DMS153 (cell line): ENCODE data around the gene TLE1.
A peak's percentile ranks its signal among the peaks of the same experiment; 100 is the strongest.

Experiments used
- DNase-seq: peaks from one replicate; lab custom pipeline; 2025; lab: John Stamatoyannopoulos, UW

The TLE1 gene

DNA sequence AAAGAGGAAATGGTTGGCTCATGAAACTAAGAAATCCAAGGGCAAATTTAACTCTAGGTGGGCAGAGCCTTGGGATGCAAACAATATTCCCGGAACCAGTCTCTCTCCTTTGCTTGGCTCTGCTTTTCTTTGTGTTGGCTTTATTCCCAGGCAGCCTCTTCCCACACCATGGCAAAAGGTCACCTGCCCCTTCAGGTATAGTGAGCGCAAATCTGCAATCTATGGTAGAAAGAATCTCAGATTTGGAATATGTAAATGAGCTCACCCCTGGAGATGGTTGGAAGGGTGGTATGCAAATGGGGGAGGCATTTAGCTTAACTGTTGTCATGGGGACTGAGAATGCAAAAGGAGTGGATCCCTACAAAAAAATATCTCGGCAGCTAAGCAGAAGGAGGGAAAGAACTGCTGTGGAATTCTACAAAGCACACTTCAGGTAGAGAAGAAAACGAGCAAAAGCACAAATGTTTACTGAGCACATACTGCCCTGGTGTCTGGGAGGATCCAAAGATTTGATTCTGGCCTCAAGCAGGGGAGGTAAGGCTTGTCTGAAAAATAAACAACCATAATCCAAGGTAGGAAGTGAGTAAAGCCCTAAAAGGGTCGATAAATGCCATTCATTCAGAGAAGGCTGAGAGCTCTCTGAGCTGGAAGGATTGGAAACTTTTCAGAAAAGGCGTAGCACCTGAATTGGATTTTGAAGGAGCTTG, 139.7 kb downstream of the TLE1 start:
- no peak for DNase-seq

- no peak for DNase-seq
These were observed 140.4 kb downstream of the TLE1 start for GRCh38 chr9:81548911-81549310.

DNA sequence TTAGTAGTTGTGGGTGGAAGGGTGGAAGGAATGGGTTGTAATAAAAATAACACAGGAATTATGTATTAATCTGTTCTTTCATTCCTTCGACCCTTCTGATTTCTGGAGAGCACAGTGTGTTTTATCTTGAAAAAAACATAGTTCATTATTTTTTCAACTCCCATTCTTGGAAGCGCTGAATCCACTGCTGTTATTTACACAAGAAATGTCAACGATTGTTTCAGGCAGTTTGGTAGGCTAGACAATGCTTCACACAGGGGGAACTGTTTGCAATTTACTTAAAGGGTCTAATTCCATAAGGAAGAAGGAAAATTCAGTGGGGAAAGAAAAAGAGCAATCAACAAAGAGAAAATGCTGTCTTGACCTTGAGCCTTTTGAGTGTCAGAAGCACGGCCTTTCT, 142.9 kb downstream of the TLE1 start:
- no peak for DNase-seq

- no peak for DNase-seq
These were observed 145.7 kb downstream of the TLE1 start for GRCh38 chr9:81543695-81544094.

GRCh38 chr9:81542118-81542889, 147.0 kb downstream of the TLE1 start:
- DNase-seq = no peak

DNA sequence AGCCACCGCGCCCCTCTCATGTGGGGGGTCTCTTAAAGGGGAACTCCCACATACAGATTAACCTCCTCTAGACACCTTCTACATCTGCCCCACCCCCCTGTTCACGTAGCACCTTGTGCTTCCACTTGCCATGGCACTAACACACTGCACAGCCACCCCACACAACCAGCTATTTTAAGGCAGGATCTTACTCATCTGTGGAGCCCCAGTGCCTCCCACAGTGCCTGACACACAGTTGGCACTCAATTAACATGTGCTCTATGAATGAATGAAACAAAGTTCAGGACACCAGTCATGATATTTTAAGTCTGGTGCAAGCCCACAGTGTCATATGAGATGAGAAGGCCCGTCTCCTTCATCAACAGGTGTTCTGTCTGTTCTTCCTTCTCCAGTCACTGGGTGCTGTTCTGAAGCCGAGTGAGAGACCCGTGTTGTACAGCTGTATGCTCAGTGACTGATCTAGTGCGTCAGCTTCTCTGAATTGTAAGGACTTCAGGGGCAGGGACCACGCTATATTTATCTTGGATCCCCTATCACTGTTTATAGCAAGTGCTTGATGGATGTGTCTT, 149.1 kb downstream of the TLE1 start:
- no peak for DNase-seq

DNA sequence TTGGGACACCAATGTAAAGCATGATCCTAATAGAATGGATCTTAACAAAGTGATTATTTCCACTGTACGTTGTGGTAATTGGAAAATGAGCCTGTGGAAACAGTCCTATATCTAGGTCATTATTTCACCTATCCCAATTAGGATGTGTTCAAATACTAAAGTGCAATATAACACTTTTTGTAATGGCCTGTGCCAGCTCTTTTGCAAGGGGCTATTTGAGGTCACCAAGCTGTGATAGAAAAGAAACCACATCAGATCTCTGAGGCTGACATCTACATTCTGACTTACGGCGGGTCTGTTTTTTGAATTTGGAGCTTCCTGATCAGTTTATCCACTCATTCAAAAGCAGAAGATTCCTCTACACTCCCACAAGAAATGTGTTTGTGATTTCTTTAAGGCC, 150.0 kb downstream of the TLE1 start:
- no peak for DNase-seq

DNA sequence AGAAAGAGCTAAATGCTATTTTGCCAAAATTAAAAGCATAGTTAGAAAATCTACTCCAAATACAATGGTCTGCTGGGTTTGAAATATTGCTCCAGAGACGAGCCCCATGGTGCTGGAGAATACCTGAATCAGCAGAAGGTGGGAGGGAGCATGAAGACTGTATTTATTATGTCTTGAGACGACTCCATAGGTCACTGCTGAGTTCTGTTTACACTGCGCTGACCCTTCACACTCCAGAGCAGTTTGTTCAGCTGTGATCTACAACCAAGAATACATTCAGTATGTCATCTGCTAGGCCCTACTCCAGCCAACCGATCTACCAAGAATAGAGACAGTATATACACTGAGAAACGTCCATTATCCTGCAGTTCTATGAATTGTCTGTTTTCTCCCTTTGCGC, 150.5 kb downstream of the TLE1 start:
- no peak for DNase-seq

- no peak for DNase-seq
These were observed 151.4 kb downstream of the TLE1 start for GRCh38 chr9:81537964-81538363.

DNA sequence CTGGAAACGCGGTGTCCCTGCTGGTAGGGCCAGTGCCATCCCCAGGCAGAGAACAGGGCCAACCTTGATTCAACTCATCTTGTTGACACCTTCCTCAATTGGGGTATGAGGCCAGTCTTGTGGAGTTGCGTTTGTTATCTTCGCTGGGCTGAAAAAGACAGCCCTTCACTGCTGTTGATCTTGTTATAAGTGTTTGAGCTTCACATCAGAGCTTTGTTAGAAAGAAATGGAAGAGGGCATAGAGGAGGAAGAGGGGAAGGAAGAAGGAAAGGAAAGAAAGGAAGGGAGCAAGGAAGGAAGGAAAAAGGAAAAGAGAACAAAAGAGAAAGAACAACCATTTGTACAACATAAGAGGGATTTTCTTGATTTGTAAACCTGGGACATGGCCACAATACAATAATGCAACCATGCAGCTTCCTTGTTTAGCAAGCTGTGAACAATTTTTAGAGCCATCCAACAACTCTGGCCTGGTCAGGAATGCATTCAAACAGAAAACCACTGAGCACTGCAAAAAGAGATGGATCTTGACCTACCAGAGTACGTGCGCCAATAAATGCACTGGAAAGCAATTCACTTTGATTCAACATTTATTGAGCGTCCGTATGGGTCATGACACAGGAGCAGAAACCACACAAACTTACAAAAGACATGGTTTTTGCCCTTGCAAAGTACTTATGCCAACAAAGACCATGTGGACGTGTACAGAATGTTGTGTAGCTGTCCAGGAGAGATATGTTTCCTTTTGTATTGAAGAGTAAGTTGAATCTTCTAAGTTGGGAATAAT, 152.9 kb downstream of the TLE1 start:
- no peak for DNase-seq

DNA sequence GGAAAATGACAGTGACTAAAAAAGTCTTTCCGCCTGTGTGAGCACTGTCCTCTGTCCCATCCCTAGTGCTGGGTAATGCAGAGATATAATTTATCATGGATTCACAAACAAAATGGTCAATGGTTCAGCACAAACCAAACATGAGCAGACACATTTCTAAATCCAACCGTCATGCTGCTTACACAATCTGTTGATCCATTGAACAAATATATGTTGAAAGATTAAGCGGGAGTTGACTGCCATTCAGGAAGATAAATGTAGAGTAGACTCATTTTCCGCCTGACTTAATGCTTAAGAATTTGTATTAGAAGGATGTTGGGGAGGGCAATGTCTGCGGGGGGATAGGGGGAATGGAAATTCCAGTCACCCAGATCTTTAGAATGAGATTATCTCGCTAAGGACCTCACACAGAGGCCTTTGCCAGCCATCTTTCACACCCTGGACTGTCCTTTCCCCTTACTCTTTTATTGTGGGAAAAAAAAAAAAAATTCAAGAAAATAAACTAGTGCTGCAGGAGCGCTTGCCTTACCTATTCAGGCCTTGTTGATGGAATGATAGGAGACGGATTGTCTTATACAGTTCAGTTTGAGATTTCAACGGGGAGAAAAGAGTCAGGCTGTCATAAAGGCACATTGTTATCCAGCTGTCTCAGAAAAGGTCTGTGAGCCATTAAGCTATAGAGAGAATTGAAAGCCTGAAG, 153.7 kb downstream of the TLE1 start:
- DNase-seq = peak; percentile 70

DNA sequence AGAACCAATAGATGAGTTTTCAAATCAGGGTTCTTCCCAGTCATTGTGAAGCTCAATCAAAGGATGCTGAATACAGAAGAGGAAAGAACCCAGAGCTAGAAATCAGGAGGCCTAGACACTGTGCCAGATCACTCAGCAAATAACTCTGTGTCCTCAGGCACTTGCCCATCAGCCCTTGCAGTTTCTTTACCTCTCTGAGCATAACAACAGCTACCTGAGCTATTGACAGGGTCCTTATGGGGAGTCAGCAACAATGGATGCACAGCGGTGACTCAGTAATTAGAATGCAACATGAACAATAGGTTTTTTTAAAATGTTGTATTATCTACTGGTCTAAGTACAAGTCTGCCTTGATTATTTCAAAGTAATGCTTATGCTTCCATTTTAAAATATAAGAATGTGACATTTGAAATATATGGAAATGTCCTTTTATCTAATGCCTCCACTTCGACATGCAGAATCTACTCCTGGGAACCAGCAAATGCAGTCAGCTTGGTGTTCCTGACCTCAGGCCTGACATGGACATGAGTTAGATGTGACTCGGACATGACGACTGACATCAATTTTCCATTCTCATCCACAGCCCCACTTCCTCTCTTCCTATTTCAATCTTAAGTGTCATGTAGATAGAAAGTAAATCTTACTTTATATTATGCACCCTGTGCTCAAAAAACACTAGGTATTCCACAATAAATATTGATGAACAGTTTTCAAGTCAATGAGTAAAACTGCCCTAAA, 155.0 kb downstream of the TLE1 start:
- DNase-seq = no peak
